A673 (cell line): ENCODE data around the gene FAM3B. TPM values are rescaled to one million over a fixed set of nuclear protein-coding genes. Genes with fewer than 3 reads are reported as not detected.

ENCODE experiments used
- total RNA-seq: library from RNA; stranded (reverse); gene quantifications from 2 replicates; pipeline ENCODE4 v1.2.3, GENCODE V29; 2021

Gene FAM3B
- total RNA-seq, 1 experiment from 2014 or later = not detected

Other genes starting within 250 kb of the FAM3B start
- gene BACE2, start 148.6 kb upstream of the FAM3B start, total RNA-seq = 6.9 and 8.0 TPM in 2 replicates
- not detected in 2 replicates for gene MX2, start 45.2 kb downstream of the FAM3B start, total RNA-seq
- gene MX1, start 109.4 kb downstream of the FAM3B start, total RNA-seq = 1.2 and 1.7 TPM in 2 replicates
- not detected in 2 replicates for gene TMPRSS2, start 191.4 kb downstream of the FAM3B start, total RNA-seq